ENCODE data around the gene ERICH4.

- no peak for TF ChIP-seq CTCF (IDR thresholded peaks at IDR 0.05)
- no peak for TF ChIP-seq POLR2A (IDR thresholded peaks at IDR 0.05)
Measured at GRCh38 chr19:41447732-41448332, 4.9 kb downstream of the ERICH4 start.
